HepG2 (cell line): ENCODE data around the gene STUB1. TPM values are rescaled to one million over a fixed set of nuclear protein-coding genes. Genes with fewer than 3 reads are reported as not detected.

ENCODE experiments used
- CSRNP2 ChIP-seq: sonication (generic); formaldehyde crosslinking; conservative IDR thresholded peaks from 2 replicates; pipeline ENCODE4 v1.8.0; 2022; ENCODE audit warnings: low read depth, missing genetic modification reagents
- GFI1 ChIP-seq: sonication (generic); formaldehyde crosslinking; IDR thresholded peaks from 2 replicates; pipeline ENCODE4 v1.5.0; 2020; ENCODE audit warnings: missing genetic modification reagents, mild to moderate bottlenecking, borderline replicate concordance
- GZF1 ChIP-seq: sonication (generic); formaldehyde crosslinking; IDR thresholded peaks from 2 replicates; pipeline ENCODE4 v1.5.1; 2020; ENCODE audit warnings: mild to moderate bottlenecking, missing genetic modification reagents
- HIC2 ChIP-seq: sonication (generic); formaldehyde crosslinking; IDR thresholded peaks from 2 replicates; pipeline ENCODE4 v1.9.0; 2022; ENCODE audit warnings: low read depth, missing genetic modification reagents
- HINFP ChIP-seq: sonication (generic); formaldehyde crosslinking; IDR thresholded peaks from 2 replicates; pipeline ENCODE4 v1.4.0; 2020; ENCODE audit warnings: low read depth, mild to moderate bottlenecking, missing genetic modification reagents
- HNF4G ChIP-seq, 2 experiments: sonication (generic) in 1 of 2; formaldehyde crosslinking in 1 of 2; IDR thresholded peaks; 2 replicates each; pipeline versions ENCODE4 v1.4.0 to v1.6.1; 2011 to 2020; ENCODE audit warnings: borderline replicate concordance in 2 of 2, low read depth in 2 of 2, mild to moderate bottlenecking in 2 of 2, low read length in 1 of 2, missing genetic modification reagents in 1 of 2, moderate library complexity in 1 of 2
- HOMEZ ChIP-seq: IDR thresholded peaks from 2 replicates; pipeline ENCODE4 v1.6.1; 2016; ENCODE audit warnings: low read depth
- KLF13 ChIP-seq: sonication (generic); formaldehyde crosslinking; IDR thresholded peaks from 2 replicates; pipeline ENCODE4 v1.4.0; 2020; ENCODE audit warnings: mild to moderate bottlenecking, missing genetic modification reagents
- KLF16 ChIP-seq, 2 experiments: sonication (generic) in 1 of 2; formaldehyde crosslinking in 1 of 2; IDR thresholded peaks; 2 replicates each; pipeline versions ENCODE4 v1.6.1 to v1.8.0; 2016 to 2023; ENCODE audit warnings: missing genetic modification reagents in 2 of 2, missing compliant biosample characterization in 1 of 2
- MXD4 ChIP-seq: IDR thresholded peaks from 2 replicates; pipeline ENCODE4 v1.6.1; 2016; ENCODE audit warnings: mild to moderate bottlenecking, missing biosample characterization, missing genetic modification reagents
- MYC ChIP-seq: sonication (generic); formaldehyde crosslinking; IDR thresholded peaks from 2 replicates; pipeline ENCODE4 v1.9.0; 2021; ENCODE audit warnings: missing genetic modification reagents, borderline replicate concordance
- NFRKB ChIP-seq: fragments of 450-650 bp; IDR thresholded peaks from 2 replicates; pipeline ENCODE4 v1.6.1; 2017
- NR2F1 ChIP-seq, 2 experiments: fragments of 450-650 bp in 1 of 2; formaldehyde crosslinking in 1 of 2; IDR thresholded peaks; 2 replicates each; pipeline versions ENCODE4 v1.5.0 to v1.6.1; 2016 to 2020; ENCODE audit warnings: mild to moderate bottlenecking in 1 of 2, missing compliant biosample characterization in 1 of 2, missing genetic modification reagents in 1 of 2, moderate library complexity in 1 of 2
- SCMH1 ChIP-seq: sonication (generic); formaldehyde crosslinking; IDR thresholded peaks from 2 replicates; pipeline ENCODE4 v1.9.0; 2021; ENCODE audit warnings: missing genetic modification reagents, mild to moderate bottlenecking, borderline replicate concordance
- SIX1 ChIP-seq: sonication (generic); formaldehyde crosslinking; IDR thresholded peaks from 2 replicates; pipeline ENCODE4 v1.4.0; 2020; ENCODE audit warnings: missing genetic modification reagents, borderline replicate concordance
- SRF ChIP-seq: IDR thresholded peaks from 2 replicates; pipeline ENCODE4 v1.6.1; 2011; ENCODE audit warnings: mild to moderate bottlenecking, low read depth, low read length, moderate library complexity
- TGIF2 ChIP-seq: IDR thresholded peaks from 2 replicates; pipeline ENCODE4 v1.6.1; 2016; ENCODE audit warnings: control low read depth, missing compliant biosample characterization
- ZFP90 ChIP-seq: sonication (generic); formaldehyde crosslinking; IDR thresholded peaks from 2 replicates; pipeline ENCODE4 v1.8.0; 2022; ENCODE audit warnings: missing genetic modification reagents, mild to moderate bottlenecking, inconsistent platforms, borderline replicate concordance
- ZNF121 ChIP-seq: sonication (generic); formaldehyde crosslinking; IDR thresholded peaks from 2 replicates; pipeline ENCODE4 v1.5.0; 2020; ENCODE audit warnings: mild to moderate bottlenecking, missing genetic modification reagents
- ZNF512B ChIP-seq: sonication (generic); formaldehyde crosslinking; IDR thresholded peaks from 2 replicates; pipeline ENCODE4 v1.5.1; 2020; ENCODE audit warnings: missing genetic modification reagents, mild to moderate bottlenecking, borderline replicate concordance
- ZNF75D ChIP-seq: sonication (generic); formaldehyde crosslinking; IDR thresholded peaks from 2 replicates; pipeline ENCODE4 v1.8.1; 2023; ENCODE audit warnings: missing genetic modification reagents, mild to moderate bottlenecking, borderline replicate concordance
- polyA plus RNA-seq, 8 experiments: library from polyadenylated mRNA; depleted of rRNA in 3 of 8; stranded (reverse) in 7 of 8; unstranded in 1 of 8; fragments of >200 nt; fragmentation: Illumina TruSeq in 4 of 8; extraction: Trizol in 4 of 8; gene quantifications; 2 replicates each; pipeline versions ENCODE4 v1.2.1 to v1.2.3, GENCODE V29; 2011 to 2016; ENCODE audit warnings: low read depth in 4 of 8, missing spikeins in 1 of 8, mixed read lengths in 1 of 8; ENCODE audit not compliant: insufficient read depth in 1 of 8
- total RNA-seq, 5 experiments: library from RNA; depleted of rRNA; stranded (reverse); fragments of >200 nt; fragmentation: Illumina TruSeq; extraction: Trizol; gene quantifications; 2 replicates each; pipeline ENCODE4 v1.2.3, GENCODE V29; 2016; ENCODE audit warnings: low read depth in 1 of 5

The STUB1 gene
- total and polyA plus RNA-seq, 2 of the 13 experiments (the other 11 are each of a cell fraction or from before 2014, with no cell fraction given), result 52.9 to 78.2 TPM

GRCh38 chr16:716200-716568 is 36.0 kb downstream of the STUB1 start (continued):
- TF ChIP-seq HNF4G (IDR thresholded peaks at IDR 0.05; ENCODE audit: borderline replicate concordance, low read depth, low read length), result peak; percentile 8; the same call in 1 of the 2 replicates
- TF ChIP-seq HNF4G (CRISPR knock-in tag; IDR thresholded peaks at IDR 0.05; ENCODE audit: borderline replicate concordance, low read depth), result no peak
- TF ChIP-seq HIC2 (CRISPR knock-in tag), result no peak
- no peak for TF ChIP-seq KLF13 (CRISPR knock-in tag)
- TF ChIP-seq TGIF2 (CRISPR knock-in tag), result no peak
- TF ChIP-seq HOMEZ (CRISPR knock-in tag), result no peak
- TF ChIP-seq NFRKB, result no peak
- TF ChIP-seq ZNF75D (CRISPR knock-in tag), result no peak
- no peak for TF ChIP-seq MXD4
- no peak for TF ChIP-seq KLF16 (CRISPR knock-in tag; IDR thresholded peaks at IDR 0.05)
- TF ChIP-seq ZNF512B, result no peak
- no peak for TF ChIP-seq SIX1 (CRISPR knock-in tag)
- TF ChIP-seq SRF, result no peak
- no peak for TF ChIP-seq ZFP90 (CRISPR knock-in tag)
- no peak for TF ChIP-seq CSRNP2 (CRISPR knock-in tag)
- TF ChIP-seq HINFP (CRISPR knock-in tag), result no peak
- no peak for TF ChIP-seq MYC (CRISPR knock-in tag)
- no peak for TF ChIP-seq GZF1
- TF ChIP-seq NR2F1 (CRISPR knock-in tag; IDR thresholded peaks at IDR 0.05), result 0 out of 4 replicates have a peak, but pooled peaks have one; percentile 13 to 24
- TF ChIP-seq ZNF121 (CRISPR knock-in tag), result no peak
- no peak for TF ChIP-seq GFI1 (CRISPR knock-in tag)
- TF ChIP-seq SCMH1 (CRISPR knock-in tag), result no peak
